NCI-H748 (cell line): ENCODE results near the gene AP2B1.
"Not testable (repeated sequence)": the region's sequence is repeated elsewhere in the genome, so short reads cannot be mapped to it uniquely, and the experiment has no call there.

Experiments used
- DNase-seq: peaks from one replicate; lab custom pipeline; 2025; ENCODE audit not compliant: unreplicated experiment; lab: John Stamatoyannopoulos, UW

Gene AP2B1

DNA sequence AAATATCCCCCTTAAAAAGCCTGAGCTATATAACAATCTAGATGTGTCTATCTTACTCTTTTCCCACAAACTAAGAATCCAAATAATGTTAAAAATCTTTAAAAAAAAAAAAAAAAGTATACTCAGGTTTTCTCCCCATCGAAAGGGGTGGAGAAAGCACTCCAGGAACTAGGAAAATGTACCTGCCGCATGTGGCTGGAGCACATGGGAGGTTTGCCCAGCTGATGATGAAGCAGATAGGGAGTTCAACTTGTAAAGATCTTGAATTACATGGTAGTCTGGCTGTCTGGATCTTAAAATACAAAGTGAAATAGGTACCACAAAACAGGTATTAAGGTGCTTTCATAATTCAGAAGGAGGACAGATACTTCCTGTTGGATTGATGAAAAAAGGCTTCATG lies 17.7 kb upstream of the AP2B1 start:
- DNase-seq = no peak

DNA sequence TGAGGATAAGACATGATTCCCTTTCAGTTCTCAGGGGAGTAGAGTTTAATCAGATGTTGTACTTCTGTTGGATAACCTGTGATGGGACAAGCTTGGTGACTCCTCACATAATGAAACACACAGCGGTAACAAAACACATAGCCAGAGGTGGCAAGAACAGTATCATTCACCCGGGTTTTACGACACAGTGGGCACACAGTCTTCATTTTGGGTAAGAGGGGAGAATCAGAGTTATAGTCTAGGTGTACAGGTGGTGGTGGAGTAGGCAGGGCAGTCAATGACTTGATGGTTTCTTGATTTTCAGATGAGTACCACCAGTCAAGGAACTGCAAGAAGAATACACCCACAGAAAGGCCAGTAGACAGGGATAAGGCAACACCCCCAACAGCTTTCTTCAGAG lies 11.4 kb upstream of the AP2B1 start:
- DNase-seq = no peak

DNA sequence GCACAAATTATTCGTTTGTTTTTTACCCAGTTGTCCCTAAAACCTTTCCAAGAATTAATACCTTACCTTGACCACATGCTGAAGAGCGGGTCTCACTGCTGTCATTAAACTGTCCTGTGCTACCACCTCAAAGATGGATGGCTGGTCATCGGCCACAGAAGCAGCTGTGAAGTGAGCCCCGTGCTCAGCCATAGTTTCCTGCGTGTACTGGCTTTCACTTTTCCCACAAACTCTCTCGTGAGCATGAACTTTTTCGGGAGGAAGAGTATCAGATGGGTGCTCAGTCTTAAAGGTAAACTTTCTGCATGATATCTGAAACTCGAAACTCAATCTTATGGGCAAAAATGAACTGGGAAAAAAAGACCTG lies 9.3 kb upstream of the AP2B1 start:
- DNase-seq = peak; percentile 26

DNA sequence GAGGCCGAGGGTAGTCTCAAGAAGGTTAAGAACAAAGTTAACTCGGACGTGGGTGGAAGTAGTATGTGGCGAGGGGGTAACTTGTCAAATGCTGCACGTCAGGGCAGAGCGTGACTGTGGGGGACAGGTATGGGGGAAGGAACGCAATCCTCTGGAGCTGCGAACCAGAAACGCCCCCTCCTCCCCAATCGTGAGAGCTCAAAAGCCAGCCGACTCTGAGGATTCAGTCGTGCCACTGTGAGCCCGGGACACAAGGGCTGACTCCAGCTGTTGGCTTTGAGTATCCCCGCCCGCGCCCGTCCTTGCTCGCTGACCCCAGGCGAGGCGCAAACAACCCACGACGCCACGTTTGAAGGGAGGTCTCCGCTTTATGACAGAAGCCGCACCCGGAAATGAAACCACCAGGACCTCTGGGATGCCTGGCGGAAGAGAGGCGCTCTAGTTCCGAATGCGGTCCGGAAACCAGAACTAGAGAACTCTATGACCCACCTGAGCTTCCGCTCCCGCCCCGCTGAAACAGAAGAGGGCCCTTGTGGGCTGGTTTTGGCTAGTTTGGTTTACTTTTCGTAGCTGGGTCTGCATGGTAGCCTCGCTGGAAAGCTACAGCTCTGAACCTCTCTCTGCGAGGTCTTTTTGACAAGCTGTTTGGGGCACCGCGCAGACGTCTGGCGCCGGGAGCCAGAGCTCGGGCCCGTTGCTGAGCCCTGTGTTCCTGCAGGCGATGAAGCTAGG lies 8.8 kb upstream of the AP2B1 start, which contains the start of gene PEX12:
Gene PEX12 (minus strand): TSS at position 375 of the 732 bp plus-strand sequence. CDS start 550 bp downstream, outside the sequence.
- DNase-seq = peak; percentile 94

DNA sequence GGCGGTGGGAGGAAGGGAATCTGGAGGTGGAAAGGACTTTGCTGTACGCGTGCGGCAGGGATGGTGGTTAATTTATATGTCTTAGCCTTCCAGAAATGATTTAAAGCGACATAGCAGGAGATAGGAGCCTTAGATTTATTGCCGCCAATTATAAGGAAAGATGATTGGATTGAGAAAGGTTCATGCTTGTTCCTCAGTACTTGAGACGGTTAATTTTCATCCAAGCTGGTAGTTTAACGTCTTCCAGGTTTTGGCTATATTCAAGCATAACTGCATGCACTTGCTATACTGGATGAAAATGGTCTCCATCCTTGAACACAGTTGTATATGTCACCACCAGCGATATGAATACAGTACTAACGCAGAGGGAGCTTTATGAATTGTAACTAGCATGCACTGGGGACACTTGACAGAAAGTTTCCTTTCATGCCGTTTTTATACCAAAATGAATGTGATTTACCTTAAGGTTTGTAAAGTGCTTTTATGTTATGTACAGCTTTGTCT lies 8.1 kb upstream of the AP2B1 start:
- DNase-seq = peak; percentile 16

DNA sequence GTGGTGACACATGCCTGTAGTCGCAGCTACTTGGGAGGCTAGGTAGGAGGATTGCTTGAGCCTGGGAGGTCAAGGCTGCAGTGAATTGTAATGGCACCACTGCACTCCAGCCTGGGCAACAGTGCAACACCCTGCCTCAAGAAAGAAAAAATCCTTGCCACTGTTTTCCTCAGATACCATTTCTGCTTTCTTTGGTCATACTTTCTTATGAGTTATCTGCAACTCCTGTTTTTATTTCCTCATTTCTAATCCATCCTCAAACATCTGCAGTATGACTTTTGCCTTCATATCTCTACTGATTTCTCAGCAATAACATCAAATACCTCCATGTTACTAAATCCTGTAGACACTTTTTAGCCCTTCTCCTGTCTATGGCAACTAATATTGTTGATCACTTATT lies 3.1 kb upstream of the AP2B1 start:
- DNase-seq = no peak

DNA sequence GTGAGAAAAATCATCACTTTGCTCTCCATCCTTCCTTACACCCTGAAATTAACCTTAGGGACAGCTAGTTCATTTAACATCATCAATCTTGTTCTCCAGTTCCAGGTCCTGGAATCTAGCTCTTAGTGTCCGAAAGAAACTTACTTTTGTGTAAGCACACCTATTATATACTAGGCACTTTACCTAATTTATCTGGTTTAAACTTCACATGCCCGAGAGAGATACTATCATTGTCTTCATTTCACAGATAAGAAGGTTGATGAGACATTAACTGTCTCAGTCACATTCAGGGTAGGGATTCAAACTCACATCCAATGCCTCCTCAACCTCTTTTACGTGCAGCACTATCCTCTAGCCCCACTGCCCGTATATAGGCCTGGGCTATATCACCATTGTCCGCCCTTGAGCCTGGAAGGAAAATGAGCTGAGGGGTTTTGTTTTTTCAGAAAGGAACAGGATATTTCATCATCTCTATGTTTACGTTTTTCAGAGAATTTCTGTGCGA lies 501 bp upstream of the AP2B1 start:
- no peak for DNase-seq

DNA sequence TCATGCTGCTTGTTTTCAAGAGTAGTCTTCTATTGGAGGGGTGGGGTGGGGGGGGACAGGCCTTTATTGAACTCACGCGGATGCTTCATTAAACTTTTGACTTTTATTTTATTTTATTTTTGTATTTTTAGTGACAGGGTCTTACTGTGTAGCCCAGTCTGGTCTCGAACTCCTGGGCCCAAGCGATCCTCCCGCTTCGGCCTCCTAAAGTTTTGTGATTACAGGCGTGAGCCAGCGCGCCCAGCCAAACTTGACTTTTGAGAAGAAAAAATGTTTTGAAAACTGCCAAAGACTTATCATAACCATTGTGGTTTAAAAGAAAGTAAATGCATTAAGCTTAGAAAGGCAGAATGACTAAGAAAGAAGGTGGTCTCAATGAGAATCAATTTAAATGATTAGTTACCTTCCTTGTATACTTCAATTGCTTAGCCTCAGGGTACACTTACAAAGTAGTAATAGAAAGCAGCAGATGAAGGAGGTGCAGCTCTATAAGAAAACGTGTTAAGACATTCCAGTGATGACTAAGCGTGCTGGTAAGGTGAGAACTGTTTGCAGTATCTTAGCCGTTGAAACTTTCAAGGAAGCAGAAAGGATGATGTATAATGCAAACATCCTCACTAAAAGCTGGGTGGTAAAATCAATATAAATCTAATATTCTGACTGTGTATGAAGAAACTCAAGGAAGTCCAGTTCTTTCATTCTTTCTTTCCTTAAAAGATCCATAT lies 1.2 kb downstream of the AP2B1 start:
- DNase-seq = no peak

DNA sequence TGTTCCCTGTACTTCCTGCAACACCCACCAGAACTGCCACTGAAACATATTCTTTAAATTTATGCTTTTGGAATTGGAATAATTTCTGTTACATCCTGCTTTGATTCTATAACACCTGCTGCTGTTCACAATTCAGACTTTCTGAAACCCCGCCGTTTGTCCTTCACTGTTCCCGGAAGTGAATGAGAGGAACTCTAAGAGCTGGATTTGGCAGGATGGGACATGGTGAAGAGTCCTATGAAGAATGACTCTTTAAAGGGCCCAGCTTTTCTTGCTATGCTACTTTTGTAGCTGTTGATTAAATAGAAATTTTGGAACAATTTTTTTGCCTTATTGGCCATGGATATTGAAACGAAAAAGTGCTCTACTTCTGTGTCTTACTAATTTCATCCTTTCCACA lies 8.9 kb downstream of the AP2B1 start:
- no peak for DNase-seq

DNA sequence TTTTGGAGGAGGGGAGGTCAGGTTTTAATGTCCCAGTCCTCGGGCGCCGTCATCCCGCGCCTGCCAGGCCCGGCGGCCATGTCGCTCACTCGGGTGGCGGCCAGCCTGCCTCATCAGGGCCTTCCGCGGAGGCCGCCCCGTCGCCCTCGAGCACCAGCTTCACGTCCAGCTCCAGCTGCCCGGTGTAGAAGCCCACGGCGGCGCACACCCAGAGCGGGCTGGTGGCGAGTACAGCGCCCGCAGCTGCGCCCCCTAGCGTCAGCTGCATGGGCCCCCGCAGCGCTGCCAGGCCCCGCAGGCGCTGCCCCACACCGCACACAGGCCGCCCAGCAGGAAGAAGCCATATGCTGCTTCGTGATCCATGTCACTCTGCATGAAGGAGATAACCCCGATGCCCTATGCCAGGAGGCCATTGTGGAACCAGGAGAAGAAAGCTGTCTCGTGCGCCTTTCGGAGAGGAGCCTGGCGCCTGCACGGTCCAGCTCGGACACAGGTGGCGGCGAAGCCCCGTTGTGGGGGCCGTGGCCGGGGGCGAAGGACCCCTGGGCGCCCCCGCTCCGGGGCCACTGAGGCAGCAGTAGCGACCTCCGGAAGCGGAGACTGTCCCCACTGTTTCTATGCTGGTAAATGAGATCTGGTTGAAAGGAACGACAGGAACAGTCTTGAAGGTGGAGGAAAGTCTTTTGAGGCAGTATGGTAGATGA lies 9.6 kb downstream of the AP2B1 start:
- no peak for DNase-seq

DNA sequence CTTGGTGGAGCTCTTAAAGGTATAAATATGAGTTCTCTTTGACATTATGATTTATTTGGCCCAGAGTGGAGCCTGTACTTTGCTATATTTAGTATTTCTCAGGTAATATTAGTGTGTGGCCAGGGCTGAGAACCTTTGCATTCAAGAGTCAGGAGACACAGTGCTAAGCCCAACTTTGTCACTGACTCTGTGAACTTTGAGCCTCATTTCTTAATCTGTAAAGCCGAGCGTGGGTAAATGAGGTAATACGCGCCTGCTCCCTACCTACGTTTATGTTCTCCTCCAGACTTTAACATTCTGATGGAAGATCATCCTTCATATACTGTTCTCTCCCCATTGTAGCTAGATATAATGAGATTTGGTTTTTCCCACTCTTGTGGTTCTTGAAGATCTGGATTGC lies 10.5 kb downstream of the AP2B1 start:
- DNase-seq = no peak

DNA sequence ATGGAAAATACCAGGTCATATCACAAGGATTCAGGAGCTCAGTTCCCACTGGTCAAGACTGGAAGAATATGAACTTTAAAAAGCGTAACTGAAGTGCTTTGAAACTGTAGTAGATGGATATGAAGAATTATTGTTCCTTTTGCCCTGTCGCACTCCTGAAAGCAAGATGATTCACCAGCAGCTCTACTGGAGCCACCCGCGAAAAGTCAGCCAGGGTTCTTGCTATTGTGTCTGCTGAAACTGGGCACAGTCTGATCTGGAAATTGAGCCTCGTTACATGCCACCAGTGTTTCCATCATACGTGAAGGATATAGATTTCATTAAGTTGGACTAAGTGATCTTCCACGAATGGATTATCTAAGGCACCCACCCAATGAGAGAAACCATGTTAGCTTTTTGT lies 16.6 kb downstream of the AP2B1 start:
- DNase-seq = no peak

DNA sequence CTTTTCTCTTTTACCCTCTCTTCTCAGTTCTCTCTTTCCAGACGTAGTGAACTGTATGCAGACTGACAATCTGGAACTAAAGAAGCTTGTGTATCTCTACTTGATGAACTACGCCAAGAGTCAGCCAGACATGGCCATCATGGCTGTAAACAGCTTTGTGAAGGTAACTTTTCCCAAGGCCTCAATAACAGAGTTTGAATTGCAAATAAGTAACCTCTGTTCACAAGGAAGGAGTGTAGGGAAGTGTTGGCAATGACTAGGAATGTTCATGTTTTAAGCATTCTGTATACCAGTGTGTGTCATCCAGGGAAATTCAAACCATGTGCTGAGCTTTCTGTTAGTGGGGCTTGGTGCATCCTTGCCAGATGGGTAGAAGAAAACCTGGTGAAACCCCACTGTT lies 18.6 kb downstream of the AP2B1 start:
- DNase-seq = no peak

DNA sequence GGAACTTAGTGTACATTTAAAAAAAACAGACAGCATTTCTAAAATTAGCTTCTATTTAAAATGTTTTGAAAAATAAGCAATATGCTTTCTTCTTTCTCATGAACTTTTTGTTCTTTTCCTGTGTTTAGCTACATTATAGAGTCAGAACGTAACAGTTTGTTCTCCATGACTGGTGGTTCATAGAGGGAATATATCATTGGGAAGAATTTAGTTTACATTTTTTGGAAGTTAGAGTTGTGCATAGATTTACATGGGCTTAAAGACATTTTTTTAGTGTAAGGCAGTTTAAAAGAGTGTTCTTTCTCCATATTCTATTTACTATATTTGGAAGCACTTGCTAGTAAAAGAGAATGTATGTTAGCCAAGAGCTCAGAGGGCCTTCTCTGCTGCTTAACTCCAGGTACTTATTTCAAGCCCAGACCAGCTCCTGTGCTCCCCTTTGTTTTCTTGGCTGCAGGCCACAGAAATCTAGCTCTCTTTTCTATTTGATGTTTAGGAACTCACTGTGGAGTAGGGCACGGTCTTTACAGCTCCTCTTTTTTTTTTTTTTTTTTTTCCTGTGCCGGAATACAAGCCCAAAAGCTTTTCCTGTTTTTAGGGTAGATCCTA lies 20.2 kb downstream of the AP2B1 start:
- DNase-seq = no peak

DNA sequence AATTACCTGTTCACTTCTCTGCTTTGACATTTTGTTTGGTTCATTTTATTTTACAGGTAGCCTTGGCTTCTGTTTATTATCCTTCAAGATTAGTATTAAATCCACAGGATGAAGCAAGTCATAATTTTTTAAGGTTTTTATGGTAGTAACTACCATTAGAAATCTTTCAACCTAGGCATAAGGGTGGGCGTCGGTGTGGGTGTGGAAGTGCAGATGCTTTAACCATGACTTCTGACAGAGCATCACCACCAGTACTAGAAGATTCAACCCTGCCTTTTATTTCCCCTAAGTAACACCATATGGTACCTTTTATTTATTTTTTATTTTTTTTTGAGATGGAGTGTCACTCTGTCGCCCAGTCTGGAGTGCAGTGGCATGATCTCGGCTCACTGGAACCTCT lies 22.7 kb downstream of the AP2B1 start:
- DNase-seq = no peak

DNA sequence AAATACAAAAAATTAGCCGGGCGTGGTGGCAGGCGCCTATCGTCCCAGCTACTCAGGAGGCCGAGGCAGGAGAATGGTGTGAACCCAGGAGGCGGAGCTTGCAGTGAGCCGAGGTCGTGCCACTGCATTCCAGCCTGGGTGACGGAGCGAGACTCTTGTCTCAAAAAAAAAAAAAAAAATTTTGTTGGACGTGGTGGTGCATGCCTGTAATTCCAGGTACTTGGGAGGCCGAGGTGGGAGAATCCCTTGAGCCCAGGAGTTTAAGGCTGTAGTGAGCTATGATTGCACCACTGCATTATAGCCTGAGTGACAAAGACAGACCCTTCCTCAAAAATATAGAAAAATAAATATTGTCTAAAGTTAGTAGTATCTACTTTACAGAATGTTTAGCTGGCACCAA lies 23.6 kb downstream of the AP2B1 start:
- not testable (repeated sequence) for DNase-seq

DNA sequence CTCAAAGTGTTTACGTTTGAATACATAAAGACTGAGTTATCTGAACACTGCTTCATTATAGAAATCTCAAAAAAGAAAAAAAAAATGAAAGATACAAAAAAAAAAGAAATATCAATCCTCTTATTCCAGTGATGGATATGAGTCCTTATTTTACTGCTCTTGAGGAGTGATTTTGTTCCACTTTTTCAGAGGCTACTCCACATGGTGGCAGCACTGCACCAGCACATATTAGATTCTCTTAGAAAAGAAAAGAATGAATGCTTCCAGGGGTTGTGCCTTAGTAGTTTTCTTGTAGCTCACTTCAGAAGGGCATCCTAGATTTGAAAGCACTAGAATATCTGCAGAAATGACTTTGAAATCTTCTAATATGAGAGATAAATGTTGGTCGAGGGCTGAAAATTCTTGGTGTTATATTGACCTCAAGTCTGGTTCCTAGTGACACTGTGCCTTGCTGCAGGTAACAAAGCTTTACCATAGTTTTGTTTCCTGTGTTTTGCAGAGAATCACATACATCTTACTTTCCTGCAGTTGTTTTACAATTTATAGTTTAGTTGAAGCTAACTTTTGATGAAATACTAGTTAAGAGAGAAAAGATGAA lies 25.9 kb downstream of the AP2B1 start:
- peak; percentile 47 for DNase-seq

DNA sequence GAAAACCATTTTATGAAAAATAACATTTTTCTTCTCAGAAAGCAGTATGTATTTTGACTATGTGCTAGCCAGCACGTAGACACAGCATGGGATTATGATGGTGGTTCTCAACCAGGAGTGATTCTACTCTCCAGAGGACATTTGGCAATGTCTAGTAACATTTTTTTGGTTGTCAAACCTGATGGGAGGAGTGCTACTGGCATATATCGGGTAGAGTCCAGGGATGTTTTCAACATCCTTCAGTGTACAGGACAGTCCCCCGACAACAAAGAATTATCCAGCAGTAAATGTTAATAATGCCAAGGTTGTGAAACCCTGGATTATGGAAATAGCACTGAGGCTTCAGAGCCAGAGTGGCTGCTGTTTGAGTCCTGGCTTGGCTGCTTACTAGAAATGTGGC lies 27.7 kb downstream of the AP2B1 start:
- no peak for DNase-seq

DNA sequence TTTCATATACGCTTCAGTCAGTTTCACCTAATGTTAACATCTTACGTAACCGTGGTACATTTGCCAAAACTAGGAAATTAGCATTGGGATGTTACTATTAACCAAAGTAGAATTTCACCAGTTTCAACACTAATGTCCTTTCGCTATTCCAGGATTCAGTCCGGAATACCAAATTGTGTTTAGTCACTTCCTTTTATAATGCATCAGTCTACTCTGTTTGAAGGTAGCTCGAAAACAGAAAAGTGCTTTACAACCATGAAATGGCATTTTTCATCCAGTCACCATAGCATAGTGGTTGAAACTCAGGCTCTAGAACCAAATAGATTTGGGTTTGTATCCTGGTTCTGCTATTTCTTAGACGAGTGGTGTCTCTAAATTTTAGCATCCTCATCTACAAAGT lies 29.4 kb downstream of the AP2B1 start:
- no peak for DNase-seq

DNA sequence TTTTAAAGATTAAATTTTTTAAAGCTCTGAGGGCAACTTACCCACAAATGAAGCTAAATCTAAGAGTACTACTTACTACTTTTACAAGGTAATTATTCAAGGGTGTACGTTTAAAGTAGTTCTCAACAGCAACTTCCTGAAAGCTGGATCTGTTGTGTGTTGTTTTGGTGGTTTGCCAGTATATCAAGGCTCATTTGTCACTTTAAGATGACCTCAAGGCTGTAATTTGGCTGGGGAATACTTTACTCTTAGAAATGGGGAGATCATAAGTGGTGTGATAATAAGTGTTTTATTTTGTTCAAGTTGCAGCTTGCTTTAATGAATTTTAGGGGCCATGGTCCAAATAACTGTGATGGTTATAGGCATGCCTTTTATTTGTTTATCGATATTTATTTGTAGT lies 30.4 kb downstream of the AP2B1 start:
- no peak for DNase-seq

DNA sequence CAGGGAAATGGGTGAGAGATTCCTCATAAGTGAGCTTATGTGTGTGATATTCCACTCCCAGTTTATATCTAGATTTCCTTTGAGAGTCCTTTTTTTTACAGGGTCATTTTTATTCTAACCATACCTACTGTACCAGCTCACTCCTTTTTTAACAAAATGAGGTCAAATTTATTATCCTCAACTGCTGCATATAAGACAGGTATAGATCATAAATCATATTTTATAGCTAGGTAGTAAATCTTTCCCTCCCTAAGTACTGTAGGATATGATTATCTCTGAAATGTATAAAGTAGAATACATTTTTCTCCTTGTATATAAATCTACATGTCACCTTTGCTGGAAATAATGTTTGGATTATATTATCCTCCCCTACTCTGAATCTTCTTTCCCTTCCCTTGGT lies 31.5 kb downstream of the AP2B1 start:
- DNase-seq = no peak
